IMR-90 (cell line): ENCODE results near the gene HPS6. TPM values are rescaled to one million over a fixed set of nuclear protein-coding genes. Genes with fewer than 3 reads are reported as not detected.

Experiments
- ATAC-seq: fragments of 200-7000 bp; cut with Tn5 transposase; 2 replicates; pipeline ENCODE4 v1.9.1; 2020; ENCODE audit warnings: low read depth, mild to moderate bottlenecking, moderate library complexity
- BruUV-seq: library from RNA; stranded (reverse); fragments of 400-500 nt; replicated peaks from 2 replicates; lab custom pipeline; 2021; lab: Mats Ljungman, UMichigan
- CTCF ChIA-PET: fragments of 300-600 bp; formaldehyde crosslinking; extraction: SDS; loops from one replicate; lab custom pipeline; 2021; ENCODE audit warnings: antibody characterized with exemption; lab: Yijun Ruan, JAX
- POLR2A ChIA-PET: fragments of 300-600 bp; sonication (Branson Sonifier 250); formaldehyde crosslinking; loops from one replicate; lab custom pipeline; 2022; ENCODE audit warnings: antibody characterized with exemption; ENCODE audit not compliant: unreplicated experiment; lab: Charles Lee
- DNase-seq: peaks from one replicate; pipeline ENCODE4 v3.0.0; 2013
- H2AFZ ChIP-seq: replicated peaks from 2 replicates; pipeline ENCODE3; 2013; ENCODE audit warnings: low read length, mild to moderate bottlenecking; ENCODE audit not compliant: poor library complexity
- H2AK5ac ChIP-seq: 2 replicates; pipeline ENCODE4 v1.6.1; 2013; ENCODE audit warnings: low read depth, low read length, inconsistent platforms
- H2AK9ac ChIP-seq: replicated peaks from 2 replicates; pipeline ENCODE3; 2013; ENCODE audit warnings: mild to moderate bottlenecking, low read depth, low read length, moderate library complexity; ENCODE audit not compliant: poor library complexity
- H2BK120ac ChIP-seq: 2 replicates; pipeline ENCODE4 v1.6.1; 2013; ENCODE audit warnings: low read depth, low read length, inconsistent platforms
- H2BK15ac ChIP-seq: 3 replicates; pipeline ENCODE4 v1.6.1; 2013; ENCODE audit warnings: low read depth, low read length, inconsistent platforms
- H2BK20ac ChIP-seq: 2 replicates; pipeline ENCODE4 v1.6.1; 2013; ENCODE audit warnings: low read depth, mild to moderate bottlenecking, inconsistent platforms, low read length, moderate library complexity
- H2BK5ac ChIP-seq: 2 replicates; pipeline ENCODE4 v1.6.1; 2013; ENCODE audit warnings: mild to moderate bottlenecking, low read depth, low read length, inconsistent platforms; ENCODE audit not compliant: poor library complexity, severe bottlenecking
- H3K14ac ChIP-seq: replicated peaks from 2 replicates; pipeline ENCODE4 v1.6.1; 2013; ENCODE audit warnings: low read depth, low read length, inconsistent platforms
- H3K18ac ChIP-seq: 2 replicates; pipeline ENCODE4 v1.6.1; 2013; ENCODE audit warnings: low read depth, low read length, control low read depth
- H3K23ac ChIP-seq: 2 replicates; pipeline ENCODE4 v1.6.1; 2013; ENCODE audit warnings: low read depth, low read length, inconsistent platforms
- H3K27ac ChIP-seq: 2 replicates; pipeline ENCODE4 v1.5.1; 2013; ENCODE audit warnings: mild to moderate bottlenecking, control low read depth, low read length; ENCODE audit not compliant: insufficient read depth
- H3K27me3 ChIP-seq: 2 replicates; pipeline ENCODE4 v1.6.1; 2013; ENCODE audit warnings: low read length; ENCODE audit not compliant: control insufficient read depth, insufficient read depth
- H3K36me3 ChIP-seq: 2 replicates; pipeline ENCODE4 v1.6.1; 2013; ENCODE audit warnings: low read length, mixed read lengths; ENCODE audit not compliant: control insufficient read depth, insufficient read depth
- H3K4ac ChIP-seq: 2 replicates; pipeline ENCODE4 v1.6.1; 2013; ENCODE audit warnings: low read depth, low read length, inconsistent platforms
- H3K4me1 ChIP-seq: 2 replicates; pipeline ENCODE4 v1.6.1; 2013; ENCODE audit warnings: low read length, mixed read lengths; ENCODE audit not compliant: control insufficient read depth, insufficient read depth
- H3K4me2 ChIP-seq: 2 replicates; pipeline ENCODE4 v1.6.1; 2013; ENCODE audit warnings: low read depth, mild to moderate bottlenecking, control low read depth, low read length, moderate library complexity
- H3K4me3 ChIP-seq: 2 replicates; pipeline ENCODE4 v1.5.1; 2013; ENCODE audit warnings: low read depth, mild to moderate bottlenecking, control low read depth, low read length, moderate library complexity; ENCODE audit not compliant: insufficient read depth
- H3K56ac ChIP-seq: 2 replicates; pipeline ENCODE4 v1.6.1; 2013; ENCODE audit warnings: low read length, inconsistent platforms; ENCODE audit not compliant: insufficient read depth; ENCODE audit errors: extremely low read depth
- H3K79me1 ChIP-seq, 2 experiments: 2 replicates each; pipeline ENCODE4 v1.6.1; 2013; ENCODE audit warnings: low read length in 2 of 2, inconsistent platforms in 1 of 2, low read depth in 1 of 2
- H3K9ac ChIP-seq: 2 replicates; pipeline ENCODE4 v1.6.1; 2013; ENCODE audit warnings: low read depth, low read length, control low read depth
- H3K9me1 ChIP-seq: 2 replicates; pipeline ENCODE4 v1.6.1; 2013; ENCODE audit warnings: low read length, inconsistent platforms; ENCODE audit not compliant: insufficient read depth
- H3K9me3 ChIP-seq: 2 replicates; pipeline ENCODE4 v1.6.1; 2013; ENCODE audit warnings: low read length; ENCODE audit not compliant: control insufficient read depth, insufficient read depth
- H4K20me1 ChIP-seq: 2 replicates; pipeline ENCODE4 v1.6.1; 2013; ENCODE audit warnings: low read length, inconsistent platforms; ENCODE audit not compliant: insufficient read depth
- H4K5ac ChIP-seq: 2 replicates; pipeline ENCODE4 v1.6.1; 2013; ENCODE audit warnings: mild to moderate bottlenecking, low read depth, low read length, control low read depth
- H4K8ac ChIP-seq, 2 experiments: 2 replicates each; pipeline ENCODE4 v1.6.1; 2013; ENCODE audit warnings: low read depth in 2 of 2, low read length in 2 of 2, control low read depth in 1 of 2, inconsistent platforms in 1 of 2
- H4K91ac ChIP-seq: 2 replicates; pipeline ENCODE4 v1.6.1; 2013; ENCODE audit warnings: low read depth, low read length, inconsistent platforms; ENCODE audit not compliant: insufficient read depth
- CTCF ChIP-seq: conservative IDR thresholded peaks from 2 replicates; pipeline ENCODE4 v1.5.1; 2012; ENCODE audit warnings: mild to moderate bottlenecking, low read depth, low read length, improper control_type of control experiment
- FOS ChIP-seq: fragments of 150-350 bp; IDR thresholded peaks from 2 replicates; pipeline ENCODE4 v1.6.1; 2016; ENCODE audit warnings: low read depth, low read length
- MAFK ChIP-seq: IDR thresholded peaks from 2 replicates; pipeline ENCODE4 v1.6.1; 2012; ENCODE audit warnings: low read depth, low read length, improper control_type of control experiment
- NFE2L2 ChIP-seq: fragments of 150-350 bp; IDR thresholded peaks from 2 replicates; pipeline ENCODE4 v1.6.1; 2016; ENCODE audit warnings: low read depth, mild to moderate bottlenecking, low read length
- RAD21 ChIP-seq: IDR thresholded peaks from 2 replicates; pipeline ENCODE4 v1.6.1; 2012; ENCODE audit warnings: low read length, improper control_type of control experiment
- RCOR1 ChIP-seq: IDR thresholded peaks from 2 replicates; pipeline ENCODE4 v1.6.1; 2012; ENCODE audit warnings: mild to moderate bottlenecking, low read length, improper control_type of control experiment; ENCODE audit not compliant: insufficient replicate concordance
- RFX5 ChIP-seq: IDR thresholded peaks from 2 replicates; pipeline ENCODE4 v1.8.0; 2012; ENCODE audit warnings: low read depth, mild to moderate bottlenecking, low read length, moderate library complexity
- dilution Hi-C: fragments of 300-500 bp; cut with HindIII; formaldehyde crosslinking; loops from one replicate; pipeline ENCODE4 v1.14.3; 2018; ENCODE audit warnings: low sequenced_read_pairs; ENCODE audit not compliant: unreplicated experiment
- in situ Hi-C: fragments of 300-500 bp; cut with MboI; formaldehyde crosslinking; loops from 3 replicates; pipeline ENCODE4 v1.14.3; 2019; ENCODE audit warnings: low sequenced_read_pairs, inconsistent platforms, mixed read lengths
- intact Hi-C: fragments of 100-400 bp; cut with micrococcal nuclease; formaldehyde crosslinking; loops from 2 replicates; pipeline ENCODE4 v1.10.0; 2022
- polyA plus RNA-seq, 3 experiments: library from polyadenylated mRNA; depleted of rRNA; stranded (reverse); fragments of >200 nt; gene quantifications; 2 replicates each; pipeline ENCODE4 v1.2.3, GENCODE V29; 2012; ENCODE audit warnings: low replicate concordance in 1 of 3
- total RNA-seq: library from RNA; depleted of rRNA; stranded (reverse); fragments of >200 nt; gene quantifications from 2 replicates; pipeline ENCODE4 v1.2.3, GENCODE V29; 2012

HPS6 gene
- total and polyA plus RNA-seq, 2 of the 4 experiments (the other 2 are of a cell fraction) = 10.5 to 23.1 TPM

- no peak for TF ChIP-seq CTCF
Observed at GRCh38 chr10:102055647-102056419, 9.3 kb upstream of the HPS6 start, which contains the start of gene ARMH3 (continued).

- Histone ChIP-seq H3K9me1 (peaks cover 6% of the 10 kb centered on the region), H2AK9ac (no peak overlapping the region), H3K18ac (no peak overlapping the region), H2BK20ac (no peak overlapping the region), H2AFZ (no peak overlapping the region), H2AK5ac (no peak overlapping the region), H3K27ac (no peak overlapping the region), H4K8ac (no peak overlapping the region), H3K14ac (no peak overlapping the region), H3K4me1 (peaks cover 8% of the 10 kb centered on the region), H3K36me3 (no peaks in the 10 kb centered on the region), H3K4me2 (no peak overlapping the region), H3K9ac (no peak overlapping the region), H2BK5ac (no peak overlapping the region), H4K91ac (no peak overlapping the region), H2BK15ac (no peak overlapping the region), H3K9me3 (no peaks in the 10 kb centered on the region), H4K20me1 (no peaks in the 10 kb centered on the region), H3K4ac (no peak overlapping the region), H3K56ac (no peak overlapping the region), H3K4me3 (no peak overlapping the region), H3K23ac (no peak overlapping the region), H4K5ac (no peak overlapping the region), H3K79me1 (peaks cover 5 to 7% of the 10 kb centered on the region in 2 experiments; a peak in 3 of 4 replicates), H3K27me3 (no peaks in the 10 kb centered on the region), H2BK120ac (no peak overlapping the region)
- TF ChIP-seq RFX5 = no peak
- TF ChIP-seq FOS = no peak
- TF ChIP-seq RCOR1 = no peak
- no peak for TF ChIP-seq NFE2L2
- no peak for TF ChIP-seq RAD21
- no peak for TF ChIP-seq MAFK
- in situ Hi-C loops (no loop called here), intact Hi-C loops (no loop called here), dilution Hi-C loops (no loop called here)
- ATAC-seq (no peak), DNase-seq (no peak)
- CTCF ChIA-PET = no interaction called here
- no TSS peak for BruUV-seq
- POLR2A ChIA-PET = no interaction called here
Observed at GRCh38 chr10:102059987-102060386, 5.2 kb upstream of the HPS6 start.
